Measurements from ENCODE around the gene CDH23. TPM values are rescaled to one million over a fixed set of nuclear protein-coding genes. Genes with fewer than 3 reads are reported as not detected.

CDH23 gene
- total RNA-seq, 1 experiment from 2014 or later = 0.40 TPM

GRCh38 chr10:71722849-71723248 lies 326.1 kb downstream of the CDH23 start:
- no peak for DNase-seq (ENCODE audit: low read depth)

- no peak for DNase-seq (ENCODE audit: low read depth)
These were observed 326.6 kb downstream of the CDH23 start for GRCh38 chr10:71723311-71723710.

GRCh38 chr10:71724539-71724938 lies 327.8 kb downstream of the CDH23 start:
- DNase-seq (ENCODE audit: low read depth) = no peak

- DNase-seq (ENCODE audit: low read depth) = no peak
These were observed 328.5 kb downstream of the CDH23 start for GRCh38 chr10:71725249-71725648.

- DNase-seq (ENCODE audit: low read depth) = peak; percentile 76
These were observed 329.4 kb downstream of the CDH23 start for GRCh38 chr10:71725998-71726579.

- DNase-seq (ENCODE audit: low read depth) = no peak
These were observed 329.9 kb downstream of the CDH23 start for GRCh38 chr10:71726580-71727104.

GRCh38 chr10:71727105-71727737 lies 330.5 kb downstream of the CDH23 start:
- DNase-seq (ENCODE audit: low read depth) = no peak

GRCh38 chr10:71727738-71728737 lies 331.3 kb downstream of the CDH23 start:
- no peak for DNase-seq (ENCODE audit: low read depth)

GRCh38 chr10:71729161-71729636 lies 332.5 kb downstream of the CDH23 start:
- DNase-seq (ENCODE audit: low read depth) = peak; percentile 46

- DNase-seq (ENCODE audit: low read depth) = no peak
These were observed 335.1 kb downstream of the CDH23 start for GRCh38 chr10:71731791-71732190.

- DNase-seq (ENCODE audit: low read depth) = no peak
These were observed 338.1 kb downstream of the CDH23 start for GRCh38 chr10:71734797-71735196.

- no peak for DNase-seq (ENCODE audit: low read depth)
These were observed 339.2 kb downstream of the CDH23 start for GRCh38 chr10:71735709-71736569.

GRCh38 chr10:71736570-71736952 lies 339.8 kb downstream of the CDH23 start:
- no peak for DNase-seq (ENCODE audit: low read depth)

- DNase-seq (ENCODE audit: low read depth) = no peak
These were observed 340.5 kb downstream of the CDH23 start for GRCh38 chr10:71737001-71737833.

- DNase-seq (ENCODE audit: low read depth) = no peak
These were observed 341.1 kb downstream of the CDH23 start for GRCh38 chr10:71737834-71738197.

GRCh38 chr10:71739358-71739900 lies 342.7 kb downstream of the CDH23 start:
- no peak for DNase-seq (ENCODE audit: low read depth)

GRCh38 chr10:71740069-71740653 lies 343.4 kb downstream of the CDH23 start:
- DNase-seq (ENCODE audit: low read depth) = no peak

- DNase-seq (ENCODE audit: low read depth) = no peak
These were observed 344.3 kb downstream of the CDH23 start for GRCh38 chr10:71741029-71741428.

- no peak for DNase-seq (ENCODE audit: low read depth)
These were observed 345.0 kb downstream of the CDH23 start for GRCh38 chr10:71741671-71742070.
